Brain microvascular endothelial cell (primary cell): Measurements from ENCODE around the gene CCNT2.

ENCODE experiments used
- DNase-seq: peaks from one replicate; pipeline ENCODE4 v3.0.0-alpha.2; 2020
- H3K27ac ChIP-seq: fragments of 250-450 bp; sonication (Bioruptor Pico); 2 replicates; pipeline ENCODE4 v1.5.1; 2020; ENCODE audit warnings: mild to moderate bottlenecking, moderate library complexity
- H3K27me3 ChIP-seq: fragments of 250-450 bp; sonication (Bioruptor Pico); replicated peaks from 2 replicates; pipeline ENCODE4 v1.5.1; 2020; ENCODE audit warnings: mild to moderate bottlenecking
- H3K36me3 ChIP-seq: fragments of 250-450 bp; sonication (Bioruptor Pico); replicated peaks from 2 replicates; pipeline ENCODE4 v1.5.1; 2020; ENCODE audit warnings: mild to moderate bottlenecking
- H3K4me3 ChIP-seq: 2 replicates; pipeline ENCODE4 v1.5.1; 2011; ENCODE audit warnings: low read depth, mild to moderate bottlenecking, control low read depth, low read length, moderate library complexity
- in situ Hi-C: cut with HindIII; loops from 2 replicates; pipeline ENCODE4 v1.10.0; 2017; ENCODE audit warnings: low sequenced_read_pairs, low pct_ligation_motif_present
- TF ChIP-seq, protein P1 (sequence below): IDR thresholded peaks from 2 replicates; pipeline ENCODE4 v1.5.1; 2011; ENCODE audit warnings: low read depth, mild to moderate bottlenecking, moderate library complexity, low read length, control low read depth, inconsistent platforms; ENCODE audit errors: missing control alignments

Gene CCNT2

DNA sequence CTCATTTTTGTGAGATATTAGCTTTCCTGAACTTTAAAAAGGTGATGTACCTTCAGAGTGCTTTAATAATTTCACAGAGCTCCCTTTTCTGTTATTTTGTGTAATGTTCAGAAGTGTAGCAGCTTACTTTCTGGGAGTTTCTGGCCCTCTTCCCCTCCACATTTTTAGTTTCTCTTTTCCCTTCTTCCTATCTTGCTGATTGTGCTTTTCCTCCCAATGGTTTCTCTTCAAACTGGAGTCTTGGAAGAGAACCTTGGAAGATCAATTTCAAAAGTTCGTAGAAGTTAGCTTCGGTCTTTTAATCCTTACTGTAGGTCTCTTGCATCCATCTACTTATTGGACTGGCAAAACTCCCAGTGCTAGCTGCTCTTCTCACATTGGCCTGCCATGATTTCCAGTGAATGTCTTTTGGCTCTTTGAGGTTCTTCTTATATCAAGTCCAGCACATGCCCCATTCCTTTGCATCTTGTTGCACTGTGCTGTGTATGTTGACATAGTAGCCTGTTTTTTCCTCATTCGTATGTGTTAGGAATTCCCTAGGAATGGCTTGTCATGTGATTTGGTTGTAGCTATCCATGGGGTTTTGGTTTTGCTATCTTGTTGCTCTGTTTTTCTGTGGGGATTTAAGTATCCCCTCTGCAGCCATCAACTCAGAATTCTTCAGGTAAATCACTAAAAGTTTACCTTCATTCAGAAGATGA lies 7.8 kb downstream of the CCNT2 start:
- H3K4me3 ChIP-seq, result no peak overlapping the region
- TF ChIP-seq, protein P1, sequence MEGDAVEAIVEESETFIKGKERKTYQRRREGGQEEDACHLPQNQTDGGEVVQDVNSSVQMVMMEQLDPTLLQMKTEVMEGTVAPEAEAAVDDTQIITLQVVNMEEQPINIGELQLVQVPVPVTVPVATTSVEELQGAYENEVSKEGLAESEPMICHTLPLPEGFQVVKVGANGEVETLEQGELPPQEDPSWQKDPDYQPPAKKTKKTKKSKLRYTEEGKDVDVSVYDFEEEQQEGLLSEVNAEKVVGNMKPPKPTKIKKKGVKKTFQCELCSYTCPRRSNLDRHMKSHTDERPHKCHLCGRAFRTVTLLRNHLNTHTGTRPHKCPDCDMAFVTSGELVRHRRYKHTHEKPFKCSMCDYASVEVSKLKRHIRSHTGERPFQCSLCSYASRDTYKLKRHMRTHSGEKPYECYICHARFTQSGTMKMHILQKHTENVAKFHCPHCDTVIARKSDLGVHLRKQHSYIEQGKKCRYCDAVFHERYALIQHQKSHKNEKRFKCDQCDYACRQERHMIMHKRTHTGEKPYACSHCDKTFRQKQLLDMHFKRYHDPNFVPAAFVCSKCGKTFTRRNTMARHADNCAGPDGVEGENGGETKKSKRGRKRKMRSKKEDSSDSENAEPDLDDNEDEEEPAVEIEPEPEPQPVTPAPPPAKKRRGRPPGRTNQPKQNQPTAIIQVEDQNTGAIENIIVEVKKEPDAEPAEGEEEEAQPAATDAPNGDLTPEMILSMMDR, result no peak

DNA sequence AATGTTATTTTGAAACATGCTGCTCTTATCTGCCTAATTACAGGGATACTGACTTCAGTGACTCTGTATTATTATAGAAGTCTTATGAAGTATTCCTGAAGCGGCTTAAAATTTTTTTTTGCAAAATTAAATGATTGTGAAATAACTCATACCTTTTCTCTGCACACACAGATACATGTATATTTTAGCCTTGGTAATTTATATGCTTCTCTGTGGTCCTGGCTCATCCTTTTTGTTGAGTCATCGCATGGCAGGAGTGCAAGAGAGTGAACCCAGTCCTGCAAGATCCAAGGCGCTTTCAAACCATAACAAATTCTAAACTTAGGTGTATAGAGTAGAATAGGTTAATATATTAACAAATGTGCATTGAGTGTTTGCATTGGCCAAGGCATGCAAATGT lies 8.6 kb downstream of the CCNT2 start:
- in situ Hi-C loops, result no loop called here
- Histone ChIP-seq H3K4me3 (no peak overlapping the region), H3K36me3 (no peaks in the 10 kb centered on the region), H3K27me3 (no peaks in the 10 kb centered on the region), H3K27ac (peak overlapping the region; percentile 10)
- DNase-seq, result peak; percentile 27
- TF ChIP-seq, protein P1, result no peak

More for the DNA sequence above, 7.8 kb downstream of the CCNT2 start:
- Histone ChIP-seq H3K27ac (peak overlapping the region; percentile 10), H3K36me3 (no peaks in the 10 kb centered on the region), H3K27me3 (no peaks in the 10 kb centered on the region)
- DNase-seq, result peak; percentile 2
- in situ Hi-C loops, result no loop called here

DNA sequence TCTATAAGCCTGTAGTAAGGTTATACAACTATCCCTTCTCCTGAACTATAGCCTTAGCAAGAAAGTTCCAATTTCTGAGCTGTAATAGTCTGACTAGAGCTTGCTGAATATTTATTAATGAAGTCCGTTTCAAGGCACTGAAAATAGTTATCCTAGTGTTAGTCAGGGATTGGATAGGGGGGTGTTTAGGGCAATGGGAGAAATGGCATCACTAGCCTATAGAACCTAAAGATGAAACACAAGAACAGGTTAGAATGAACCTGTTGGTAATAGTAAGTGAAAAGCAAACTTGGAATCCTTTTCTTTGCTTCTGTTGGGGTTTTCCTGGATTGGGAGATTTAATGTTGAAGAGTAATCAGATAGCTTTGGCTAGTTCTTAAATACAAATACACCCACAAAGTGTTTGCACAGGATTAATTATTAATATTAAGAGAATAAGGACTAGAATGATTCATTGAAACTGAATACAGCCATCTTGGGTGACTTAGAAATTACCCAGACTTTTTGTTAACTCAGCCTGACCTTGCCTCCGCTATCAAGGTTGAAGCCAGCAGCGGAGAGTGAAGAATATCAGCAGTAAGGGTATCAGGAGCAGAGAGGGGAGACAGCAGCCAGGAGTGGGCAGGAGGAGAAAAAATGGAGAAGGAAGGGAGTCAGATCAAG lies 14.4 kb downstream of the CCNT2 start:
- Histone ChIP-seq H3K27me3 (no peaks in the 10 kb centered on the region), H3K4me3 (no peak overlapping the region)

DNA sequence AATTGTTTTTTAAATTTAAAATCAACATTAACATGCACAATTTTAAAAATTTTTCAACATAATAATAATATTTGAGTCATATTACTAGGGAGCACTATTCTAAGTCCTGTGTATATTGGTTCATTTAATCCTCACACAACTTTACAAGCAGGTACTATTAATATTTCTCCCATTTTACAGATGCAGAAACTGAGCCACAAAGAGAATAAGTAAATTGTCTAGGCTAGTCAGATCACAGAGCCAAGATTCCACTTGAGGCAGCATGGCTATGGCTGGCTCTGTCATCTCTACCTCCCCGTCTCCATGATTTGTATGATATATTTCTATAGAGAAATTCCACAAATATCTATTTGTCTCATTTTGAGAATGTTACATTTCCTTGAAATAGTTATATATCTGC lies 15.1 kb downstream of the CCNT2 start:
- Histone ChIP-seq H3K36me3 (peaks cover 3% of the 10 kb centered on the region), H3K27ac (no peak overlapping the region), H3K27me3 (no peaks in the 10 kb centered on the region), H3K4me3 (no peak overlapping the region)
- TF ChIP-seq, protein P1, result no peak
- in situ Hi-C loops, result no loop called here
- no peak for DNase-seq

More for the DNA sequence above, 14.4 kb downstream of the CCNT2 start:
- H3K36me3 ChIP-seq, result peaks cover 3% of the 10 kb centered on the region
- no peak overlapping the region for H3K27ac ChIP-seq
- TF ChIP-seq, protein P1, result no peak
- in situ Hi-C loops, result no loop called here
- DNase-seq, result no peak

DNA sequence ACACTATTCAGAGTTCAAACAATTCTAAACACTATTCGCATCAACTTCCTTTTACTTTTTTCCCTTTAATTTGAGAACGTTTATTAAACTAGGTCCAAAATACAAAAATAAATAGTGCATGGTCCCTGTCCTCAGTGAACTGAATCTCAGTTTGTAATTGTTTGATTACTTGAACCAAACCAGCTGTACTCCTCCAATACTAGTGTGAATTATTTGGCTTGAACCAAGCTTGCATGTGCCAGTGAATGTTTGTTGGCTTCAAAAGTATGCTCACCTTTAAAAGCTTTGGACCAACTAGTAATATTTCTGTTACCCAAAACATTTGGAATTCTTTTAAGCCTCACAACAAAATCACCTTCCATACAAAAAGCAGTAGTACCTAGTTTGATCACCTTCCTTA lies 15.5 kb downstream of the CCNT2 start:
- H3K36me3 ChIP-seq, result peaks cover 3% of the 10 kb centered on the region

More for the DNA sequence above, 15.5 kb downstream of the CCNT2 start:
- Histone ChIP-seq H3K27me3 (no peaks in the 10 kb centered on the region), H3K27ac (no peak overlapping the region), H3K4me3 (no peak overlapping the region)
- TF ChIP-seq, protein P1, result no peak
- in situ Hi-C loops, result no loop called here
- DNase-seq, result no peak
